Measurements from ENCODE around the gene ZNRD2.

DNA sequence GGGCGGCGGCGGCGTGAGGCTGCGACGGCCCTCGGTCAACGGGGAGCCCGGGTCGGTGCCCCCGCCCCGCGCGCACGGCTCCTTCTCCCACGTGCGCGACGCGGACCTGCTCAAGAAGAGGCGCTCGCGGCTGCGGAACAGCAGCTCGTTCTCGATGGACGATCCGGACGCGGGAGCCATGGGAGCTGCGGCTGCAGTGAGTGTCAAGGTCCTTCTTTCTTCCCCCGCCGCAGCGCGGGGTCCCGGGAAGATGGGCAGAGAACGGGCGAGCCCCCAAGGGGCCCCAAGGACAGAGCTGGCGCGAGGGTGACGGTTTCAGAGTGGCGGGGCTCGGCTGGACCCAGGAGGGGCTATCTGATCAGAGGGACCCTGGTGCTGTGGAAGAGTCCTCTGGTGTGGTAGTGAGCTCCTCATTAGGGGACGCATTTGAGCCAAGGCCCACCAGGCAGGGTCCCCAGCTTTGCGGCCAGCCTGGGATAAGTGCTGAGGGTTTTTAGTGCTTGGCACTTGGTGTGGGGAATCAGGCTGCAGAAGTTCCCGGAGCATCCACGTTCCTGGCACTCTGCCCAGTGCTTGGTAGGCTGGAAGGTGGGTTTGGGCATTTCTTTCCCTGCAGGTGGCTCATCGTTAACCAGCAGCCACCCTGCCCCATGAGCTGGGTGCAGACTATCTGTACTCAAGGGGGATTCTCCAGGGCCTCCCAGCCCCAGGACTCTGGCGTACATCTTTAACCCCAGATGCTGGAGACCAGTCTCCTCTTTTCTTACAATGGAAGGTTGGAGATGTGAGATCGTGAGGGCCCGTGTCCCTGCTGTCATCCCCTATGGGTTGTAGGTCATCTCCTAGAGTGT lies 15.3 kb downstream of the ZNRD2 start:
- TF ChIP-seq, protein P1, sequence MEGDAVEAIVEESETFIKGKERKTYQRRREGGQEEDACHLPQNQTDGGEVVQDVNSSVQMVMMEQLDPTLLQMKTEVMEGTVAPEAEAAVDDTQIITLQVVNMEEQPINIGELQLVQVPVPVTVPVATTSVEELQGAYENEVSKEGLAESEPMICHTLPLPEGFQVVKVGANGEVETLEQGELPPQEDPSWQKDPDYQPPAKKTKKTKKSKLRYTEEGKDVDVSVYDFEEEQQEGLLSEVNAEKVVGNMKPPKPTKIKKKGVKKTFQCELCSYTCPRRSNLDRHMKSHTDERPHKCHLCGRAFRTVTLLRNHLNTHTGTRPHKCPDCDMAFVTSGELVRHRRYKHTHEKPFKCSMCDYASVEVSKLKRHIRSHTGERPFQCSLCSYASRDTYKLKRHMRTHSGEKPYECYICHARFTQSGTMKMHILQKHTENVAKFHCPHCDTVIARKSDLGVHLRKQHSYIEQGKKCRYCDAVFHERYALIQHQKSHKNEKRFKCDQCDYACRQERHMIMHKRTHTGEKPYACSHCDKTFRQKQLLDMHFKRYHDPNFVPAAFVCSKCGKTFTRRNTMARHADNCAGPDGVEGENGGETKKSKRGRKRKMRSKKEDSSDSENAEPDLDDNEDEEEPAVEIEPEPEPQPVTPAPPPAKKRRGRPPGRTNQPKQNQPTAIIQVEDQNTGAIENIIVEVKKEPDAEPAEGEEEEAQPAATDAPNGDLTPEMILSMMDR (IDR thresholded peaks at IDR 0.05): no peak
- TF ChIP-seq POLR2A (IDR thresholded peaks at IDR 0.05): no peak
